ENCODE results near the gene PPP6R3. TPM values are rescaled to one million over a fixed set of nuclear protein-coding genes. Genes with fewer than 3 reads are reported as not detected.
"Not testable (repeated sequence)": the region's sequence is repeated elsewhere in the genome, so short reads cannot be mapped to it uniquely, and the experiment has no call there.

PPP6R3 gene
- total RNA-seq, 2 experiments from 2014 or later, result 108 to 110 TPM

DNA sequence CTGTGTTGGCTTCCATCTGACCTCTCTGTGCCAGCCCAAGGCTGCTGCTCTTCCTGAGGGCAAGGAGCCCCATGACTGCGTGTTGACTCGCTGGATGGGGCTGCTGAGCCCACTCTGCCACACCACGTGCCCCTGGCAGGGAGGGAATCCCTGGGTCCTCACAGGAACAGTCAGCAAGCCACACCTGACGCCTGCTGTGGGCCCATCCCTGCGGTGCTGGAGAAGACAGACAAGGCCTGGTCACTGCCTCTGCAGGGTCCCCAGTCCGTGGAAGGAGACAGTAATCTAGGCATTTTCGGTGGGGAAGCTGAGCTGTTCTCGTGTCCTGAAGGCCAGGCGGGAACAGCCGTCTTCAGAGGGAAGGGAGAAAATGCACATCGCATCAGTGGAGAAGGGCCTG is 10.6 kb upstream of the PPP6R3 start:
- Mint-ChIP-seq H3K4me1 (ENCODE audit: low read depth) (peaks cover 5% of the 10 kb centered on the region), H3K9me3 (no peaks in the 10 kb centered on the region), H3K27ac (no peak overlapping the region), H3K27me3 (no peaks in the 10 kb centered on the region), H3K4me3 (no peak overlapping the region), H3K36me3 (no peaks in the 10 kb centered on the region)
- no peak for DNase-seq
- POLR2A ChIA-PET, result no interaction called here
- CTCF ChIA-PET, result no interaction called here
- intact Hi-C loops (cut with micrococcal nuclease), result no loop called here

GRCh38 chr11:68450711-68451110 is 9.8 kb upstream of the PPP6R3 start:
- no peaks in the 10 kb centered on the region for H3K27me3 Mint-ChIP-seq
- no peak overlapping the region for H3K4me3 Mint-ChIP-seq
- CTCF ChIA-PET, result no interaction called here
- no peak overlapping the region for H3K27ac Mint-ChIP-seq
- intact Hi-C loops (cut with micrococcal nuclease), result no loop called here
- peaks cover 5% of the 10 kb centered on the region for H3K4me1 Mint-ChIP-seq (ENCODE audit: low read depth)
- no peaks in the 10 kb centered on the region for H3K9me3 Mint-ChIP-seq
- POLR2A ChIA-PET, result no interaction called here
- no peak for DNase-seq
- no peaks in the 10 kb centered on the region for H3K36me3 Mint-ChIP-seq

DNA sequence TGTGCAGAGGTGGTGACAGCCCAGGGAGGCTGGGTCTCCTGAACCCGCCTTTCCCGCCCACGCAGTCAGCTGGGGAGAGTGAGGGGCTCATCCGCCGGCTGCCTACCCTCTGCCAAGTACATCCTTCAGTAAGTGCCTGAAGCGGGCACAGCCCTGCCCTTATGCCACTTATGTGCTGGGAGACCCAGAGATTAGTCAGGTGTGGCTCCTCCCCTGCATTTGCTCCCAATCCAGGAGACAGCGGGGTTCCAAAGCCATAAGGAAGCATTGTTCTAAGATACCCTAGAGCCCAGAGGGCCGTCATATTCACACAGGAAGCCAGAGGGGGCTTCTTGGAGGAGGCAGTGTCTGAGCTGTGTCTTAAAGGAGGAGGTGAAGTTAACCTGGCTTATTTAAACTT is 5.8 kb upstream of the PPP6R3 start:
- peaks cover 1% of the 10 kb centered on the region for H3K4me1 Mint-ChIP-seq (ENCODE audit: low read depth)
- POLR2A ChIA-PET, result no interaction called here
- no peaks in the 10 kb centered on the region for H3K9me3 Mint-ChIP-seq
- no peak for DNase-seq
- no peaks in the 10 kb centered on the region for H3K27me3 Mint-ChIP-seq
- no peak overlapping the region for H3K4me3 Mint-ChIP-seq
- no peaks in the 10 kb centered on the region for H3K36me3 Mint-ChIP-seq
- CTCF ChIA-PET, result no interaction called here
- H3K27ac Mint-ChIP-seq, result no peak overlapping the region
- intact Hi-C loops (cut with micrococcal nuclease), result no loop called here

DNA sequence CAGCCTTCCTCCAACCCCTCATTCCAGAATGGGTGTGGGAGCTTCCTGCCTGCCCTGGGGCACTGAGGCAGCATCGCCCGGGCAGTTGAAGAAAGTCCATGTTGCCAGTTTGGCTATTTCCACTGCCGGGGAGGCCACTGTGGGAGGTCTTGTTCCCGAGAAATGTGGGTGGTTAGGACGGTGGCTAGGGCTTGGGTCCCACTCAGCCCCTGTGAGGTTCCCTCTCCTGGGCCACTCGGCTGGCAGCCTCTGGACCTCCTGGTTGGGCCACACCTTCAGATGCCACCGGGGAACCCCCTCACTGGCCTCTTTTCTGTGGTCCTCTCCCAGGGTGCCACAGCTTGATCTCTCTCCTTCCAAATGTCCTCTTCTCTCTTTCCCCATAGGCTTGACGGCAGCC is 5.1 kb upstream of the PPP6R3 start:
- Mint-ChIP-seq H3K36me3 (peaks cover 2% of the 10 kb centered on the region), H3K4me1 (ENCODE audit: low read depth) (peaks cover 4% of the 10 kb centered on the region), H3K4me3 (no peak overlapping the region), H3K9me3 (no peaks in the 10 kb centered on the region), H3K27ac (no peak overlapping the region), H3K27me3 (no peaks in the 10 kb centered on the region)
- DNase-seq, result no peak
- CTCF ChIA-PET, result no interaction called here
- intact Hi-C loops (cut with micrococcal nuclease), result no loop called here
- POLR2A ChIA-PET, result no interaction called here

DNA sequence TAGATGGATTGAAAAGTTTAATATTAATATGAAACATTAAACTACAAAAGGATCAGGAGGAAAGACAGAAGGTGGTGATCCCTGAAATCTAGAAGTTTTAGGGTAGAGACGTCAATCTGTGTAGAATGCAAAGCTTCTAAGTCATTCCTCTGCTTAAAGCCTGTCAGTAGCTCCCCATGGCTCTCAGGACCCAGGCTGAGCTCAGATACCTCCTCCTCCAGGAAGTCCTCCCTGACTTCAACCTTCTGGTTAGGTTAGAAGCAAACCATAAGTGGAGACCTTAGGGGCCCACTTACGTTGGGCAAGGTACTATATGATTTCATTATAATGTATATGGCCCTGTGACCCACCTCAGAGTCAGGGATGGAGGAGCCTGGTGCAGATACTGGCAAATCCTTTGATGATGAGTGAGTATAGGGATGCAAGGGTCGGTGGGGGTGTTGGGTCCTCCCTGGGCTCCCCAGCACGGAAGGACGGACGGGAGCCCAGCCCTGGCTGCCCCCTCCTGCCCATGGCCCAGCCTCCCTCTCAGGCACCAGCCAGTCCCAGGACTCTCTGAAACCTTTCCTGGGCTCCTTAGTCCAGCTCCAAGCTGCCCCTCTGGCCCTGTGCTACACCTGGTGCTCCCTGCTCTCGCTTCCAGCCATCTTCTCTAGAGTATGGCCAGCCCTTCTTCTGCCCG is 3.2 kb upstream of the PPP6R3 start:
- Mint-ChIP-seq H3K9me3 (no peaks in the 10 kb centered on the region), H3K4me1 (ENCODE audit: low read depth) (peaks cover 4% of the 10 kb centered on the region), H3K36me3 (peaks cover 5% of the 10 kb centered on the region), H3K27ac (no peak overlapping the region), H3K27me3 (no peaks in the 10 kb centered on the region), H3K4me3 (no peak overlapping the region)
- ChIA-PET CTCF (no interaction called here), POLR2A (no interaction called here)
- no peak for DNase-seq
- intact Hi-C loops (cut with micrococcal nuclease), result no loop called here

DNA sequence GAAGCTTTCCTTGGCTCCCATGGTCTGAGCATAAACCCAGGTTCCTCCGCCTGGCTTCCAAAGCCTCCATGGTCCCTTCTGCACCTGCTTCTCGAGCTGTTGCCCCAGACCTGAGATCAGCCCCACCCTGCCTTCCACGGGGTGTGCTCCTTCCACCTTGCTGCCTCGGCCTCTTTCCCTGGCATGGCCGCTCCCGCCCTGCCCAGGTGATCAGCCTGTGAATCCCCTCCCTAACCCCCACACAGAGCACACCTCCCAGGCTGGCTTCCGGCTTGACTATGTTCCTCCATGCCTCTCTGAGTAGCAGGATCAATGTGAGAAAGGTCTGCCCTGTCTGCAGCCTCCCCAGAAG is 2.7 kb upstream of the PPP6R3 start:
- H3K36me3 Mint-ChIP-seq, result peaks cover 9% of the 10 kb centered on the region
- intact Hi-C loops (cut with micrococcal nuclease), result no loop called here
- H3K9me3 Mint-ChIP-seq, result no peaks in the 10 kb centered on the region
- no peak for DNase-seq
- no peaks in the 10 kb centered on the region for H3K27me3 Mint-ChIP-seq
- CTCF ChIA-PET, result no interaction called here
- POLR2A ChIA-PET, result no interaction called here
- H3K4me3 Mint-ChIP-seq, result no peak overlapping the region
- H3K27ac Mint-ChIP-seq, result no peak overlapping the region
- H3K4me1 Mint-ChIP-seq (ENCODE audit: low read depth), result peaks cover 9% of the 10 kb centered on the region

GRCh38 chr11:68458340-68458739 is 2.2 kb upstream of the PPP6R3 start:
- POLR2A ChIA-PET; CTCF ChIA-PET; H3K27me3 Mint-ChIP-seq; H3K27ac Mint-ChIP-seq; H3K9me3 Mint-ChIP-seq; DNase-seq; H3K4me3 Mint-ChIP-seq; H3K36me3 Mint-ChIP-seq; intact Hi-C loops (cut with micrococcal nuclease): not testable (repeated sequence)
- H3K4me1 Mint-ChIP-seq (ENCODE audit: low read depth), result peaks cover 11% of the 10 kb centered on the region

GRCh38 chr11:68459886-68460740 is 439 bp upstream of the PPP6R3 start:
- ChIA-PET CTCF (no interaction called here), POLR2A (interaction anchor here (0.6 to 1.0 kb wide), 3 partner anchors 11 to 188 kb away, joined by 3 to 4 read pairs (median 3); partner anchors contain the start of gene C11orf24)
- peaks cover 28% of the 10 kb centered on the region for H3K4me1 Mint-ChIP-seq (ENCODE audit: low read depth)
- intact Hi-C loops (cut with micrococcal nuclease), result loop anchor here (1.0 to 10.0 kb wide), 6 partner anchors 12 to 382 kb away; partner anchors contain the start of genes C11orf24 and CPT1A
- DNase-seq, result peak; percentile 98
- H3K27me3 Mint-ChIP-seq, result no peaks in the 10 kb centered on the region
- H3K36me3 Mint-ChIP-seq, result peaks cover 11% of the 10 kb centered on the region
- no peaks in the 10 kb centered on the region for H3K9me3 Mint-ChIP-seq
- peak overlapping the region; percentile 91 for H3K27ac Mint-ChIP-seq
- H3K4me3 Mint-ChIP-seq, result peak overlapping the region; percentile 88

GRCh38 chr11:68461575-68461917 is 994 bp downstream of the PPP6R3 start:
- no peak for DNase-seq
- ChIA-PET CTCF (interaction anchor here (0.9 kb wide), 1 partner anchor 191 kb away, joined by 3 read pairs; no protein-coding TSS in a partner anchor), POLR2A (no interaction called here)
- H3K36me3 Mint-ChIP-seq, result peaks cover 11% of the 10 kb centered on the region
- H3K27ac Mint-ChIP-seq, result peak overlapping the region; percentile 79
- intact Hi-C loops (cut with micrococcal nuclease), result loop anchor here (5.0 to 10.0 kb wide), 5 partner anchors 66 to 381 kb away; partner anchors contain the start of genes C11orf24 and CPT1A
- peaks cover 39% of the 10 kb centered on the region for H3K4me1 Mint-ChIP-seq (ENCODE audit: low read depth)
- peak overlapping the region; percentile 76 for H3K4me3 Mint-ChIP-seq
- no peaks in the 10 kb centered on the region for H3K27me3 Mint-ChIP-seq
- no peaks in the 10 kb centered on the region for H3K9me3 Mint-ChIP-seq

- Mint-ChIP-seq H3K27ac (no peak overlapping the region), H3K36me3 (peaks cover 16% of the 10 kb centered on the region), H3K4me3 (peak overlapping the region; percentile 12), H3K27me3 (no peaks in the 10 kb centered on the region), H3K9me3 (no peaks in the 10 kb centered on the region), H3K4me1 (ENCODE audit: low read depth) (peaks cover 55% of the 10 kb centered on the region)
- intact Hi-C loops (cut with micrococcal nuclease), result loop anchor here (5.0 to 10.0 kb wide), 5 partner anchors 64 to 379 kb away; partner anchors contain the start of genes C11orf24 and CPT1A
- CTCF ChIA-PET, result no interaction called here
- DNase-seq, result no peak
- POLR2A ChIA-PET, result no interaction called here
Measured at GRCh38 chr11:68463714-68464113, 3.2 kb downstream of the PPP6R3 start.

- intact Hi-C loops (cut with micrococcal nuclease), result loop anchor here (10.0 kb wide), 1 partner anchor 117 kb away; no protein-coding TSS in a partner anchor
- H3K27me3 Mint-ChIP-seq, result no peaks in the 10 kb centered on the region
- H3K4me1 Mint-ChIP-seq (ENCODE audit: low read depth), result peaks cover 88% of the 10 kb centered on the region
- DNase-seq, result no peak
- no peaks in the 10 kb centered on the region for H3K9me3 Mint-ChIP-seq
- H3K27ac Mint-ChIP-seq, result peak overlapping the region; percentile 57
- CTCF ChIA-PET, result interaction anchor here (1.2 kb wide), 1 partner anchor 116 kb away, joined by 3 read pairs; no protein-coding TSS in a partner anchor
- no peak overlapping the region for H3K4me3 Mint-ChIP-seq
- H3K36me3 Mint-ChIP-seq, result peaks cover 19% of the 10 kb centered on the region
- POLR2A ChIA-PET, result no interaction called here
Measured at GRCh38 chr11:68467201-68467834, 6.8 kb downstream of the PPP6R3 start.

GRCh38 chr11:68468217-68468828 is 7.8 kb downstream of the PPP6R3 start:
- no peak for DNase-seq
- peaks cover 90% of the 10 kb centered on the region for H3K4me1 Mint-ChIP-seq (ENCODE audit: low read depth)
- ChIA-PET POLR2A (no interaction called here), CTCF (interaction anchor here (1.2 kb wide), 1 partner anchor 115 kb away, joined by 3 read pairs; no protein-coding TSS in a partner anchor)
- peak overlapping the region; percentile 31 for H3K4me3 Mint-ChIP-seq
- peak overlapping the region; percentile 74 for H3K27ac Mint-ChIP-seq
- no peaks in the 10 kb centered on the region for H3K27me3 Mint-ChIP-seq
- H3K36me3 Mint-ChIP-seq, result peaks cover 17% of the 10 kb centered on the region
- no peaks in the 10 kb centered on the region for H3K9me3 Mint-ChIP-seq
- intact Hi-C loops (cut with micrococcal nuclease), result loop anchor here (10.0 kb wide), 1 partner anchor 116 kb away; no protein-coding TSS in a partner anchor
